Measurements from ENCODE around the gene EED.
"Not testable (repeated sequence)": the region's sequence is repeated elsewhere in the genome, so short reads cannot be mapped to it uniquely, and the experiment has no call there.

The EED gene

DNA sequence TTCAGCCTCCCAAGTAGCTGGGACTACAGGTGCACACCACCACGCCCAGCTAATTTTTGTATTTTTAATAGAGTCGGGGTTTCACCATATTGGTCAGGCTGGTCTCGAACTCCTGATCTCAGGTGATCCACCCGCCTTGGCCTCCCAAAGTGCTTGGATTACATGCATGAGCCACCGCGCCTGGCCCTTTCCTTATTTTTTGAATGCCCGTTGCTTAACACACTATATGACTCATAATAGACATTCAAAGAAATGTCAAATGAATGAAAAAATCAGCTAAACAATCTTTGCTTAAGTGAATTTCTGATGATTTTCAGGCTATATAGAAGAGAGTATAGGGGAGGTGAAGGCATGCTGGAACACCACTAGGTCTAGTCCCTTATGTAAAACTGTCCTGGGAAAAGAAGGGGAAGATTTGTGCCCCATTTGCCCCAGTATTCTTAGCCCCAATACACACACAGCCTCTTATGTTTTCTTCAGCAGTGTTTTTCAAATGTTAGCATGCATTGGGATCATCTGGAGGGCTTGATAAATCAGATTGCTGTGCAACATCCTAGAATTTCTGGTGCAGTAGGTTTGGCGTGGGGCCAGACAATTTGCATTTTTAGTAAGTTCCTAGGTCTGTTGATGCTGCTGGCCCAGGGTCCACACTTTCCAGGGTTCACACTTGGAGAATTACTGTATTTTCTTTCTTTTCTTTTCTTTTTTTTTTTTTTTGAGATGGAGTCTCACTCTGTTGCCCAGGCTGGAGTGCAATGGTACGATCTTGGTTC lies 45.1 kb downstream of the EED start:
- in situ Hi-C loops (cut with HindIII; ENCODE audit: low sequenced_read_pairs): not testable (repeated sequence)

DNA sequence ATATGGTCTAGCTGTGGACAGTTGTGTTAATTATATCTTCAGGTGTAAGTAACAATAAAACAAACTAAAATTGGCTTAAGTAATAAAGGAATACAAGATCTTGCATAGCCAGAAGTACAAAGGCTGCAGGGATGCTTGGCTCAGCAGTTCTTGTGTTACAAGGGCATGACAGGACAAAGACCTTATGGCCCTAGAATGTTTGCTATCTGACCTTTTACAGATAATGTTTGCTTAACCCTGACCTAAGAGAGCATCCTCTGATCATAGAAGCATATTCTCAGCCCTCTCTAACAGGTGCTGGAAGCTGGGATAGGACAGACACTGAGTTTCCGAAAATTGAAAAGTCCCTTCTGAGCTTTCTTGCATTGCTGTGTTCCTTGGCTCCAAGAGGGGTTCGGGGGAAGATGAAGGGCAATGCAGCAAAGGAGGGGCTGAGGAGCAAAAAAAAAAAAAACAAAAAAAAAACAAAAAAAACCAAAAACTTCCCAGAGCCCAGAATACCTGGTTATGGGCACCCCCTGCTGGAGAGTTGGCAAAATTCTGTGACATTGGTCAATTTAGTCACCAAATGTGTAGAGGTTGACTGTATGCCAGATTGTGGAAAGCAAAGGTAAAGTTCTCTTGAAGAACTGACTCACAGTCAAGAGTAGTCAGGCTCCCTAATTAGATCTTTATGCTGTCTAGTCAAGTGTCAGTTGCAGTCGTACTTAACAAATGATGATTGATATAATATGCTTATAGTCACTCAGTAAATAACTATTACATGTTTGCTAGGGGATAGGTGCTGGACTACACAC lies 47.1 kb downstream of the EED start:
- in situ Hi-C loops (cut with HindIII; ENCODE audit: low sequenced_read_pairs): no loop called here

DNA sequence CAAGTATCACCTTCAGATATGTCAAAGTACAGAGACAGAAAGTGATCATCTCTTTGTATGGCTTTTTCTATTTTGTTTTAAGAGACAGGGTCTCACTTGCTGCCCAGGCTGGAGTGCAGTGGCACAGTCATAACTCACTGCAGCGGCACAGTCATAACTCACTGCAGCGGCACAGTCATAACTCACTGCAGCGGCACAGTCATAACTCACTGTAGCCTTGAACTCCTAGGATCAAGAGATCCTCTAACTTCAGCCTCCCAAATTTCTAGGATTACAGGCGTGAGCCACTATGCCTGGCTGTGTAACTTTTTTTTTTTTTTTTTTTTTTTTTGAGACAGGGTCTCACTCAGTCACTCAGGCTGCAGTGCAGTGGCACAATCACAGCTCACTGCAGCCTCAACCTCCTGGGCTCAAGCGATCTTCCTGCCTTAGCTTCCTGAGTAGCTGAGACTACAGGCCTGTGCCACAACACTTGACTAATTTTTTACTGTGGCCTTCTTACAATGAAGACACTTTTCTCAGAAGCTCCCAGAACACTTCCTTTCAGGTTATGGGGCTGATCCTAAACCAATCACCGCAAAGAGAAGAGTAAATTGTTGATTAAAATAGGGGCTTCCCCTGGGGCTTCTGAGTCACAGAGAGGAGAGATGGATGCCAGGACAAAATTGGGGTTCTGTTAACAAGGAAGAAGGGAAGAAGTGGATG lies 48.5 kb downstream of the EED start:
- in situ Hi-C loops (cut with HindIII; ENCODE audit: low sequenced_read_pairs): no loop called here

DNA sequence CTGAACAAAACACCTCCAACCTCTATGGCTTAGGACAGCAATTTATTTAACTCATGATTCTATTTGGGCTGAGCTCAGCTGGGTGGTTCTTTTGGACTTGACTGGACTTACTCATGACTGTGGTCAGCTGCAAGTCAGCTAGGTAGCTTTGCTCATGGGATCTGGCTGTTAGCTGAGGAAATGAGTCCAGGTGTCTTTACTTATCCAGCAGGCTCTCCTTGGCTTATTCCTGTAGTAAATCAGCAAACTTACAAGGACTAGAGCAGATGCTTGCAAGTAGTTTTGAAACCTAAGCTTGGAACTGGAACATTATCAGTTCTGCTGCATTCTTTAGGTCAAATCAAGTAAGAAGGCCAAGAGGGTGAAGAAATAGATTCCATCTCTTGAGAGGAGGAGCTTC lies 49.5 kb downstream of the EED start:
- in situ Hi-C loops (cut with HindIII; ENCODE audit: low sequenced_read_pairs): no loop called here

DNA sequence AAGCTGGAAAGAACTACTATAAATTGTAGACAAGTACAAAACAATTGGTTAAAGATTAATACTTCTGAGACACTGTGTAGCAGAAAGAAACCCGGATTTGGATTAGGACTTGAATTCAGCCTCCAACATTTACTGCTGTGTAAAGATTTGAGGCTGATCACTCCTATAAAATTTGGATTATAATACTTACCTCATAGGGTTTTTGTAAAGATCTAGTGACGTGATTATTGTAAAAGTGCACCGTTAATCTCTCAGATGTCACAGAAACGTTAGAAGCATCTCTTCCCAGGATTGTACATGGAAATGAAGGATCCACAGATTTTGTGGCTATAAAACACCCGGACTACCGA lies 57.2 kb downstream of the EED start:
- in situ Hi-C loops (cut with HindIII; ENCODE audit: low sequenced_read_pairs): no loop called here

DNA sequence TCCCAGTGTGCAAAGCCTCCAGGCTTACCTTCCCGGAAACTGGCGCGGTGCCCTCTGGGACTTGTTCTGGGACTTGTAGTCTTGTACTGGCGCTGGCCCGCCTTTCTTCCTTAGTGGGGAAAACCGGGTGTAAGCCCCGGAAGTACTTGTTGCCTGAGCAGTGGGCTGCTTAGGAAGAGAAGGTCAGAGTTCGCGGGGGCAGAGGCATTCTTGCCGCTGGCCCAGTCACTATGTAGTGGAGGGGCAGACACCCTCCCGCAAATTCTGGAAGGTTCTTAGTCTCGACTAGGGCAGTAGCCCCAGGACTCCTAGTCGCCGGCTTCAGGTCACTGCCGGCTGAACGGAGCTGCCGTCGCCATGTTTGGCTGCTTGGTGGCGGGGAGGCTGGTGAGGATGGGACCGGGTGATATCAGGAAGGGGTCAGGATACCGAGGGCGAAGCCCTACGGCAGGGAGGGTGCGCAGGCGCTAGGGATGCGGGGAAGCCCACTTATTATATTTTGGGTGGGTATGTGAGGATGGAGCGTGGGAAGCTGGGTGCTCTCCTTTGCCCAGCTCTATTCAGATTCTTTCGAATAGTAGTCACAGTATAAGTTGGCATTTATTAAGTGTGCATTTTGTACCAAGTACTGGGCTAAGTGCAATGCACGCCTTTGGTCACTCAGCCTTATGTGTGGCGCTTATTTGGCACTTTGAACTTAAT lies 57.7 kb downstream of the EED start, which contains the start of gene HIKESHI:
HIKESHI (plus strand) TSS at position 149 of the 702 bp plus-strand sequence; CDS start at position 358, 209 bp downstream.
- in situ Hi-C loops (cut with HindIII; ENCODE audit: low sequenced_read_pairs): no loop called here

DNA sequence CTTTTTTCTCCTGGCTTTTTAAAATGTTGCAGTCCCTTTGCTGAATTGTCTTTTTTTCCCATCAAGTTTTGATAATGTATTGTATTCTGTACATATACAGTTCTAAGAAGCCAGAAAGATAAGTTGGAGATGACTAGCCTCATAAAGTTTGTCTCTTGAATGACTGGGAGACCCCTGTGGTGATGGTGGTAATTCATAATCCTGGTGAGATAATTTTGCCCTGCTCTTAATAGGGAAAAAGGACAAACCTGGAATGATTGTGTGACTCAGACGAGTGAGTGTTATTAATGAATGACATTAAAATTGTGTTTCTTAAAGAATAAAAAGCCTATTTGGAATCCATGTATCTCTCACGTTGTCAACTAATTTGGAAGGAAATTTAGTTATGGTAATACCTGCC lies 58.7 kb downstream of the EED start:
- in situ Hi-C loops (cut with HindIII; ENCODE audit: low sequenced_read_pairs): no loop called here

DNA sequence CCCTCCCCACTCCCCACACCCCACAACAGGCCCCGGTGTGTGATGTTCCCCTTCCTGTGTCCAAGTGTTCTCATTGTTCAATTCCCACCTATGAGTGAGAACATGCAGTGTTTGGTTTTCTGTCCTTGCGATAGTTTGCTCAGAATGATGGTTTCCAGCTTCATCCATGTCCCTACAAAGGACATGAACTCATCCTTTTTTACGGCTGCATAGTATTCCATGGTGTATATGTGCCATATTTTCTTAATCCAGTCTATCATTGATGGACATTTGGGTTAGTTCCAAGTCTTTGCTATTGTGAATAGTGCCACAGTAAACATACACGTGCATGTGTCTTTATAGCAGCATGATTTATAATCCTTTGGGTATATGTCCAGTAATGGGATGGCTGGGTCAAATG lies 64.2 kb downstream of the EED start:
- in situ Hi-C loops (cut with HindIII; ENCODE audit: low sequenced_read_pairs): not testable (repeated sequence)

DNA sequence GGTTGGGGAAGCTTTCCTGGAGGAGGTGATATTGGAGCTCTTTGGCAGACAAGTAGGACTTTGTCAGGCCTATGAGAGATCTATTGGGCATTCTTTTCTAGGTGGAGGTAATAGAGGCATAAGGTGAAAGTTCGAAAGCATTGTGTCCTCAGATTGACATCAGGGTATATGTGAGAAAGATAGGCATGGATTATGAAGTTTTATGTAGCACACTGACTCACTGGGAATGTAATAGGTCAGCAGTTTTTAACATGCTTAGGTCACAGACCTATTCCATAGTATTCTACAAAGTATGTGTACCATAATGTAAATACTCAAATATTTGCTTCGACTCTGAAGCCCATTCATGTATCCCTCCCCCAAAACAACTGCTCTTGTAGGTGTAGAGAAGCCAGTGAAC lies 69.2 kb downstream of the EED start:
- in situ Hi-C loops (cut with HindIII; ENCODE audit: low sequenced_read_pairs): no loop called here

DNA sequence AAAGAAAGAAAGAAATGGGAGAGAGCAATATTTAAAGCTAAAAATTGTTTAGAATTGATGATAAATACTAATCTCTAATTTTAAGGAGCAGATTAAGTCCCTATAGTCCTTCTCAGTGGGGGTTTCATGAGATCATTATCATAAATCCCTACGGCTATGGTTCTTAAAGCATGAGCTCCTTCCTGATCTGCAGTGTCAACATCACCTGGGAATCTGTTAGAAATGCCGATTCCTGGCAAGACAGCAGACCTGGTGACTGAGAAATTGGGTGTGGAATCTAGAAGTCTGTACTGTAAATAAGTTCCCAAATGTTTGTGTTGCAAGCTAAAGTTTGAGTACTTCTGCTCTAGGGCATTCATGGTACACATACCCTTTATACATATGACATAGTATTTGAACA lies 70.1 kb downstream of the EED start:
- in situ Hi-C loops (cut with HindIII; ENCODE audit: low sequenced_read_pairs): no loop called here
